ENCODE results near the gene ACOX1. TPM values are rescaled to one million over a fixed set of nuclear protein-coding genes. Genes with fewer than 3 reads are reported as not detected.

The ACOX1 gene
- total RNA-seq, 1 donor from 2014 or later: 36.1 TPM

DNA sequence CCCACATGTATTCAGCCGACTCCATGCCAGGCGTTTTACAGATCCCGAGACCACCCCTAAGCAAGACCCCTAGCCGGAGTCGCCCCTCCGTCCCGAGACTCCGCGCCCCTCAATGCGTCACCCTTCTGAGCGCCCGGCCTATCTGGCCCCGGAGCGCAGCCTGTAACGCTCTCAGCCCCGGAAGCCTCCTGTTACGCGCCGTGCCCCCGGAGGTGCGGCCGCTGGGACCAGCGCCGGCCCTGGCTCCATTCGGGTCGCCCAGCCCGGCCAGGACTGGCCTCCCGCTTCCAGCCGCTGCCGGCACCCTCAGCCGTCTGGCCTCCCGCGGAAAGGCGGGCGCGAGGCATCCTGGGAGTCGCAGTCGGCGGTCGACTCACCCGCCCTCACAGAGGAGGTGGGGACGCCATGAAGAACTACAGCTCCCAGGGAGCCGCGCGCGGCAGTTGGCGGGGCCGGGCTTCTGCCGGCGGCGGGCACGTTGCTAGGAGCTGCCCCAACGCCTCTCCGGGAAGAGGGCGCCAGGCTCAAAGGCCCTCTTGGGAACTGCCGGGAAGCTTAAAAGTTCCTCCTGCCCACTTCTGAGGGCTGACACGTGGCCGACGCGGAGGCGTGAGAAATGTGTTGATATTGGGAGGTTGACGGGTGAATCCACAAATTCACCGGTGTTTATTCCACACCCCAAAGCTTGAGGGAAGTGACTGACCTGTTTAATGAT is 38.1 kb downstream of the ACOX1 start, which contains the start of gene FBF1:
FBF1 (minus strand) TSS at position 316 of the 715 bp plus-strand sequence. CDS start 2,893 bp downstream, outside the sequence.
- no peaks in the 10 kb centered on the region for H3K9me3 Mint-ChIP-seq (ENCODE audit: unreplicated experiment)
- peak; percentile 94 for DNase-seq (ENCODE audit: low spot score)
- peaks cover 9% of the 10 kb centered on the region for H3K27me3 Mint-ChIP-seq (ENCODE audit: unreplicated experiment)
- peak within 1 kb of the TSS; percentile 74 for H3K27ac Mint-ChIP-seq (ENCODE audit: unreplicated experiment)
- TF ChIP-seq, protein P1, sequence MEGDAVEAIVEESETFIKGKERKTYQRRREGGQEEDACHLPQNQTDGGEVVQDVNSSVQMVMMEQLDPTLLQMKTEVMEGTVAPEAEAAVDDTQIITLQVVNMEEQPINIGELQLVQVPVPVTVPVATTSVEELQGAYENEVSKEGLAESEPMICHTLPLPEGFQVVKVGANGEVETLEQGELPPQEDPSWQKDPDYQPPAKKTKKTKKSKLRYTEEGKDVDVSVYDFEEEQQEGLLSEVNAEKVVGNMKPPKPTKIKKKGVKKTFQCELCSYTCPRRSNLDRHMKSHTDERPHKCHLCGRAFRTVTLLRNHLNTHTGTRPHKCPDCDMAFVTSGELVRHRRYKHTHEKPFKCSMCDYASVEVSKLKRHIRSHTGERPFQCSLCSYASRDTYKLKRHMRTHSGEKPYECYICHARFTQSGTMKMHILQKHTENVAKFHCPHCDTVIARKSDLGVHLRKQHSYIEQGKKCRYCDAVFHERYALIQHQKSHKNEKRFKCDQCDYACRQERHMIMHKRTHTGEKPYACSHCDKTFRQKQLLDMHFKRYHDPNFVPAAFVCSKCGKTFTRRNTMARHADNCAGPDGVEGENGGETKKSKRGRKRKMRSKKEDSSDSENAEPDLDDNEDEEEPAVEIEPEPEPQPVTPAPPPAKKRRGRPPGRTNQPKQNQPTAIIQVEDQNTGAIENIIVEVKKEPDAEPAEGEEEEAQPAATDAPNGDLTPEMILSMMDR (IDR thresholded peaks at IDR 0.05; ENCODE audit: unreplicated experiment): no peak
- peaks cover 7% of the 10 kb centered on the region for H3K36me3 Mint-ChIP-seq (ENCODE audit: low read depth, unreplicated experiment)
- H3K4me3 Mint-ChIP-seq (ENCODE audit: unreplicated experiment): peak within 1 kb of the TSS; percentile 93
- H3K4me1 Mint-ChIP-seq (ENCODE audit: unreplicated experiment): peaks cover 6% of the 10 kb centered on the region

DNA sequence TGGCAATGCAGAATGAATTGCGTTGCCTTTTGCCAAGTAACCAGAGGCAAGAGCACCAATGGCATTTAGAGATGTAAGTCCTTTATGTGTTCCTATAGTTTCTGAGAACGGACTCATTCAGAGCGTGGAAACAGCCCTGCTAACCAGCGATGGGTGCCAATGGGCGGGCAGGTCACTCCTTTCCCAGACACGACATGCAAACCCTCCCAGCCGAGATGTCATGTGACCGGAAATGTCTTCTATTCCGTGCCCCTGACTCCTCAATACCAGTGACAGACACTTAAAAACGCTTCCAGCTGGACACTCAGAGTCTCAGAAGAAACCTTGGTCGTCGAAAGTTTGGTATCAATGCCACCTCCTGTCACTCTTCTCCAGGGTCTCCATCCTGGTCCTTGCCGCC is 41.3 kb downstream of the ACOX1 start:
- Mint-ChIP-seq H3K27me3 (ENCODE audit: unreplicated experiment) (peaks cover 9% of the 10 kb centered on the region), H3K36me3 (ENCODE audit: low read depth, unreplicated experiment) (peaks cover 7% of the 10 kb centered on the region), H3K4me1 (ENCODE audit: unreplicated experiment) (peaks cover 6% of the 10 kb centered on the region), H3K27ac (ENCODE audit: unreplicated experiment) (no peak overlapping the region), H3K4me3 (ENCODE audit: unreplicated experiment) (no peak overlapping the region), H3K9me3 (ENCODE audit: unreplicated experiment) (no peaks in the 10 kb centered on the region)
- TF ChIP-seq, protein P1 (IDR thresholded peaks at IDR 0.05; ENCODE audit: unreplicated experiment): no peak
- no peak for DNase-seq (ENCODE audit: low spot score)

DNA sequence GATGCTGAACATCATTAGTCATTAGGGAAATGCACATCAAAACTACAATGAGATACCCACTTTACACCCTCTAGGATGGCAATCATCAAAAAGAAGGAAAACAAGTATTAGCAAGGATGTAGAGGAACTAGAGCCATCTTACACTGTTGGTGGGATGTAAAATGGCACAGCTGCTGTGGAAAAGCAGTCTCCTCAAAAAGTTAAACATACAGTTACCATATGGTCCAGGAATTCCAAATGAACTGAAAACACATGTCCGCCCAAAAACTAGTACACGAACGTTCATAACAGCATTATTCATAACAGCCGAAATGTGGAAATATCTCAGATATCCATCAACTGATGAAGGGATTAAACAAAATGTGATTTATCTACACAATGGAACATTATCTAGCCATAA is 45.2 kb downstream of the ACOX1 start:
- Mint-ChIP-seq H3K9me3 (ENCODE audit: unreplicated experiment) (no peaks in the 10 kb centered on the region), H3K36me3 (ENCODE audit: low read depth, unreplicated experiment) (peaks cover 3% of the 10 kb centered on the region), H3K4me3 (ENCODE audit: unreplicated experiment) (no peak overlapping the region), H3K27ac (ENCODE audit: unreplicated experiment) (no peak overlapping the region), H3K27me3 (ENCODE audit: unreplicated experiment) (peaks cover 4% of the 10 kb centered on the region), H3K4me1 (ENCODE audit: unreplicated experiment) (no peaks in the 10 kb centered on the region)
- TF ChIP-seq, protein P1 (IDR thresholded peaks at IDR 0.05; ENCODE audit: unreplicated experiment): no peak
- no peak for DNase-seq (ENCODE audit: low spot score)

DNA sequence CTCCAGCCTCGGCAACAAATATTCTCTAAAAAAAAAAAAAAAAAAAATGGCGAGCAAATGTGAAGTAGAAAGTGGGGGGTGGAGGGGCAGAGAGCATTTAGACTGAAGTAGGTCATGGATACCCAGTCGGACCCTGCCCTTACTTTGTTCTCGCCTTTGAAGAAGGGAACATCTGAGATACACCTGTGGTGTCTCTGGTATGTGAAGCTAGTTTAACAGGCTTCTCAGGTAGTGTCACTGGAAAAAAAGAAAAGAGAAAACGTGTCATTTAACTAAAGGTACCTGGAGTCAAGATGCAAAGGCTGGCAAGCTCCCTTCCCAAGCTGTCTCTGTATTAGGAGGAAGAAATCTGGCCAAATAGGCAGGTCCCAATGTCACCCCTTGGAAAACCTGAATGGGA is 46.1 kb downstream of the ACOX1 start:
- no peaks in the 10 kb centered on the region for H3K9me3 Mint-ChIP-seq (ENCODE audit: unreplicated experiment)
- H3K27me3 Mint-ChIP-seq (ENCODE audit: unreplicated experiment): peaks cover 3% of the 10 kb centered on the region
- no peak overlapping the region for H3K4me3 Mint-ChIP-seq (ENCODE audit: unreplicated experiment)
- no peak for DNase-seq (ENCODE audit: low spot score)
- no peaks in the 10 kb centered on the region for H3K4me1 Mint-ChIP-seq (ENCODE audit: unreplicated experiment)
- TF ChIP-seq, protein P1 (IDR thresholded peaks at IDR 0.05; ENCODE audit: unreplicated experiment): no peak
- H3K27ac Mint-ChIP-seq (ENCODE audit: unreplicated experiment): no peak overlapping the region
- H3K36me3 Mint-ChIP-seq (ENCODE audit: low read depth, unreplicated experiment): peaks cover under 1% of the 10 kb centered on the region

DNA sequence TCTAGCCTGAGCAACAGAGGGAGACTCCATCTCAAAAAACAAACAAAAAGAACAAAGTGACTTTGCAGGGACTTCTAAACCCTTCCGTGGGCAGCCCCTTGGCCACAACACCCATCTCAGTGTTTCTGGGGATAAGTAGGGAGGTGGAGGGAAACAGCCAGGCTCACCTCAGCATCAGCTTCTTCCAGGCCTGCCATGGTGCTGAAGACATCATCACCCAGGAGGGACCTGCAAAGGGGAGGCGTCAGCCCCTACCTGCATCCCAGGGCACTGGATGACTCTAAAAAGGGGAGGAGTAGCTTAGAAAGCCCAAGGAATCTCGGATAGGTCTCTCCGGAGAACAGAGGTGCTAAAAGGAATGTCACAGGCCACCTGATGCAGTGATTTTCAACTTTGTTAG is 47.9 kb downstream of the ACOX1 start:
- no peak overlapping the region for H3K27ac Mint-ChIP-seq (ENCODE audit: unreplicated experiment)
- no peaks in the 10 kb centered on the region for H3K9me3 Mint-ChIP-seq (ENCODE audit: unreplicated experiment)
- no peak overlapping the region for H3K4me3 Mint-ChIP-seq (ENCODE audit: unreplicated experiment)
- peaks cover 3% of the 10 kb centered on the region for H3K27me3 Mint-ChIP-seq (ENCODE audit: unreplicated experiment)
- no peak for DNase-seq (ENCODE audit: low spot score)
- TF ChIP-seq, protein P1 (IDR thresholded peaks at IDR 0.05; ENCODE audit: unreplicated experiment): no peak
- H3K36me3 Mint-ChIP-seq (ENCODE audit: low read depth, unreplicated experiment): peaks cover 5% of the 10 kb centered on the region
- H3K4me1 Mint-ChIP-seq (ENCODE audit: unreplicated experiment): no peaks in the 10 kb centered on the region

All from endothelial cell (in vitro differentiated cells).